H1 (cell line): ENCODE results near the gene ZRANB1. TPM values are rescaled to one million over a fixed set of nuclear protein-coding genes. Genes with fewer than 3 reads are reported as not detected.

Experiments used
- CTCF ChIA-PET: fragments of 300-600 bp; sonication (Branson Sonifier 250); formaldehyde crosslinking; loops from one replicate; lab custom pipeline; 2021; ENCODE audit not compliant: partially characterized antibody; lab: Charles Lee
- POLR2A ChIA-PET: fragments of 300-600 bp; sonication (Branson Sonifier 250); formaldehyde crosslinking; loops from one replicate; lab custom pipeline; 2021; ENCODE audit warnings: inconsistent platforms; ENCODE audit not compliant: partially characterized antibody; lab: Charles Lee
- DNase-seq, 2 experiments: peaks; one replicate each; pipeline versions ENCODE4 v3.0.0 to v3.0.0-alpha.2; 2010 to 2022; ENCODE audit warnings: low spot score in 2 of 2, low read depth in 1 of 2, mixed read lengths in 1 of 2
- FAIRE-seq: peaks from 2 replicates; lab custom pipeline; 2011; peaks lifted over from hg19 to GRCh38; lab: Jason Lieb, UNC
- H2AFZ ChIP-seq: 2 replicates; pipeline ENCODE4 v1.8.1; 2012; ENCODE audit warnings: low read length, inconsistent platforms
- H2AK5ac ChIP-seq: 2 replicates; pipeline ENCODE4 v1.6.1; 2013; ENCODE audit warnings: low read depth, low read length
- H2BK120ac ChIP-seq: replicated peaks from 2 replicates; pipeline ENCODE3; 2013; ENCODE audit warnings: low read depth, low read length, inconsistent platforms
- H2BK12ac ChIP-seq: 2 replicates; pipeline ENCODE4 v1.6.1; 2013; ENCODE audit warnings: low read depth, low read length
- H2BK15ac ChIP-seq: 2 replicates; pipeline ENCODE4 v1.6.1; 2013; ENCODE audit warnings: low read length
- H2BK20ac ChIP-seq: 2 replicates; pipeline ENCODE4 v1.6.1; 2013; ENCODE audit warnings: low read length
- H2BK5ac ChIP-seq: 2 replicates; pipeline ENCODE4 v1.6.1; 2013; ENCODE audit warnings: low read depth, low read length
- H3K14ac ChIP-seq: 2 replicates; pipeline ENCODE4 v1.6.1; 2013; ENCODE audit warnings: inconsistent platforms; ENCODE audit not compliant: insufficient read length
- H3K18ac ChIP-seq: 2 replicates; pipeline ENCODE4 v1.6.1; 2013; ENCODE audit warnings: low read length; ENCODE audit errors: extremely low read depth
- H3K23ac ChIP-seq: 2 replicates; pipeline ENCODE4 v1.6.1; 2013; ENCODE audit warnings: inconsistent platforms; ENCODE audit not compliant: insufficient read length
- H3K23me2 ChIP-seq: 2 replicates; pipeline ENCODE4 v1.6.1; 2013; ENCODE audit warnings: low read depth, low read length
- H3K27ac ChIP-seq: 2 replicates; pipeline ENCODE4 v1.6.1; 2011; ENCODE audit warnings: low read depth, low read length, inconsistent platforms
- H3K27me3 ChIP-seq, 4 experiments: replicated peaks in 1 of 4; 1 replicate in 1 of 4; 2 replicates in 3 of 4; pipeline versions ENCODE4 v1.6.1 to v1.8.1; 2011 to 2013; ENCODE audit warnings: low read length in 3 of 4, mild to moderate bottlenecking in 3 of 4, inconsistent platforms in 2 of 4, mixed read lengths in 2 of 4, moderate library complexity in 1 of 4; ENCODE audit not compliant: control insufficient read depth in 3 of 4, insufficient read depth in 3 of 4; ENCODE audit errors: extremely low read depth in 1 of 4
- H3K36me3 ChIP-seq, 4 experiments: 2 replicates each; pipeline versions ENCODE4 v1.6.1 to v1.8.1; 2011 to 2013; ENCODE audit warnings: mild to moderate bottlenecking in 4 of 4, low read length in 3 of 4, moderate library complexity in 2 of 4, control low read depth in 1 of 4, inconsistent platforms in 1 of 4; ENCODE audit not compliant: insufficient read depth in 4 of 4, control insufficient read depth in 2 of 4
- H3K4ac ChIP-seq: replicated peaks from 2 replicates; pipeline ENCODE3; 2013; ENCODE audit warnings: low read length, low read depth, mixed read lengths, inconsistent platforms; ENCODE audit not compliant: insufficient read length
- H3K4me1 ChIP-seq, 4 experiments: replicated peaks in 1 of 4; 1 replicate in 1 of 4; 2 replicates in 3 of 4; pipeline versions ENCODE4 v1.6.1 to v1.8.1; 2011 to 2013; ENCODE audit warnings: low read length in 3 of 4, inconsistent platforms in 2 of 4, mixed read lengths in 1 of 4; ENCODE audit not compliant: insufficient read depth in 4 of 4, control insufficient read depth in 3 of 4
- H3K4me2 ChIP-seq, 2 experiments: 2 replicates each; pipeline versions ENCODE4 v1.6.1 to v1.8.1; 2011 to 2013; ENCODE audit warnings: low read depth in 2 of 2, low read length in 2 of 2, control low read depth in 1 of 2, inconsistent platforms in 1 of 2, mild to moderate bottlenecking in 1 of 2; ENCODE audit not compliant: insufficient read depth in 1 of 2
- H3K4me3 ChIP-seq, 4 experiments: fragments of 200-600, 300-600 bp in 1 of 4; sonication (generic), shearing (Covaris generic), sonication (Bioruptor Twin) in 1 of 4; 2 replicates each; pipeline versions ENCODE4 v1.5.1 to v1.8.1; 2011 to 2016; ENCODE audit warnings: low read length in 4 of 4, low read depth in 3 of 4, control low read depth in 2 of 4, inconsistent platforms in 2 of 4, mild to moderate bottlenecking in 2 of 4, mixed read lengths in 1 of 4, moderate library complexity in 1 of 4; ENCODE audit not compliant: insufficient read depth in 2 of 4; ENCODE audit errors: extremely low read depth in 1 of 4
- H3K56ac ChIP-seq: replicated peaks from 2 replicates; pipeline ENCODE3; 2013; ENCODE audit warnings: low read depth, mild to moderate bottlenecking, mixed read lengths, low read length, inconsistent platforms; ENCODE audit not compliant: insufficient read length
- H3K79me1 ChIP-seq: 2 replicates; pipeline ENCODE4 v1.6.1; 2013; ENCODE audit warnings: low read depth, low read length, control low read depth
- H3K79me2 ChIP-seq, 2 experiments: 2 replicates each; pipeline versions ENCODE4 v1.6.1 to v1.8.1; 2012 to 2013; ENCODE audit warnings: low read length in 2 of 2, mild to moderate bottlenecking in 2 of 2, inconsistent platforms in 1 of 2; ENCODE audit not compliant: insufficient read depth in 2 of 2, control insufficient read depth in 1 of 2
- H3K9ac ChIP-seq, 4 experiments: replicated peaks in 1 of 4; 1 replicate in 1 of 4; 2 replicates in 3 of 4; pipeline versions ENCODE4 v1.6.1 to v1.8.1; 2011 to 2013; ENCODE audit warnings: low read depth in 3 of 4, low read length in 3 of 4, control low read depth in 2 of 4, mild to moderate bottlenecking in 2 of 4, moderate library complexity in 2 of 4, inconsistent platforms in 1 of 4; ENCODE audit errors: extremely low read depth in 1 of 4
- H3K9me3 ChIP-seq, 2 experiments: 2 replicates each; pipeline versions ENCODE4 v1.6.1 to v1.8.1; 2012 to 2013; ENCODE audit warnings: mild to moderate bottlenecking in 2 of 2, moderate library complexity in 2 of 2, control low read depth in 1 of 2, inconsistent platforms in 1 of 2, low read depth in 1 of 2, low read length in 1 of 2, mixed read lengths in 1 of 2; ENCODE audit not compliant: insufficient read depth in 2 of 2
- H4K20me1 ChIP-seq, 2 experiments: replicated peaks in 1 of 2; 2 replicates each; pipeline versions ENCODE3 to v1.8.1; 2011 to 2013; ENCODE audit warnings: inconsistent platforms in 2 of 2, low read length in 2 of 2, mild to moderate bottlenecking in 1 of 2; ENCODE audit not compliant: insufficient read depth in 2 of 2, control insufficient read depth in 1 of 2
- H4K5ac ChIP-seq: 2 replicates; pipeline ENCODE4 v1.6.1; 2013; ENCODE audit warnings: low read length, low read depth, mixed read lengths, inconsistent platforms; ENCODE audit not compliant: insufficient read length
- H4K8ac ChIP-seq: 2 replicates; pipeline ENCODE4 v1.8.0; 2013; ENCODE audit warnings: mild to moderate bottlenecking, moderate library complexity, low read length, inconsistent platforms; ENCODE audit not compliant: insufficient read depth; ENCODE audit errors: extremely low read depth
- H4K91ac ChIP-seq: replicated peaks from 2 replicates; pipeline ENCODE3; 2013; ENCODE audit warnings: low read length, mixed read lengths, inconsistent platforms; ENCODE audit not compliant: insufficient read length
- ATF2 ChIP-seq: IDR thresholded peaks from 2 replicates; pipeline ENCODE4 v1.6.1; 2012; ENCODE audit warnings: low read length, inconsistent platforms
- BACH1 ChIP-seq: IDR thresholded peaks from 2 replicates; pipeline ENCODE4 v1.6.1; 2012; ENCODE audit warnings: low read length, improper control_type of control experiment
- GABPA ChIP-seq: IDR thresholded peaks from 2 replicates; pipeline ENCODE4 v1.6.1; 2011; ENCODE audit warnings: mild to moderate bottlenecking, low read length, moderate library complexity, borderline replicate concordance; ENCODE audit not compliant: insufficient read depth
- JUN ChIP-seq: IDR thresholded peaks from 2 replicates; pipeline ENCODE4 v1.6.1; 2011; ENCODE audit warnings: low read depth, mild to moderate bottlenecking, improper control_type of control experiment, low read length
- KDM1A ChIP-seq: fragments of 200-600, 300-600 bp; sonication (generic); IDR thresholded peaks from 2 replicates; pipeline ENCODE4 v1.7.1; 2016; ENCODE audit warnings: mild to moderate bottlenecking, low read length, borderline replicate concordance
- SIX5 ChIP-seq: IDR thresholded peaks from 2 replicates; pipeline ENCODE4 v1.6.1; 2011; ENCODE audit warnings: mild to moderate bottlenecking, low read depth, low read length
- TAF7 ChIP-seq: optimal IDR thresholded peaks from 2 replicates; pipeline ENCODE3; 2011; ENCODE audit warnings: low read depth, mild to moderate bottlenecking, inconsistent platforms, low read length, moderate library complexity, borderline replicate concordance
- TBP ChIP-seq: IDR thresholded peaks from 2 replicates; pipeline ENCODE4 v1.6.1; 2011; ENCODE audit warnings: low read depth, low read length, improper control_type of control experiment
- TEAD4 ChIP-seq: IDR thresholded peaks from 2 replicates; pipeline ENCODE4 v1.6.1; 2012; ENCODE audit warnings: low read depth, low read length, inconsistent platforms, mixed read lengths
- WGBS, 2 experiments: shearing (Covaris generic) in 1 of 2; methylation state at CpG; one replicate each; pipeline versions ENCODE4 v1.1.6 to v1.1.7; 2013 to 2015; ENCODE audit warnings: low lambda C conversion rate in 2 of 2, mixed read lengths in 2 of 2, inconsistent platforms in 1 of 2, low coverage in 1 of 2, missing lambda C conversion rate in 1 of 2; ENCODE audit not compliant: insufficient replicate concordance in 2 of 2, insufficient coverage in 1 of 2, insufficient read length in 1 of 2; ENCODE audit errors: extremely low coverage in 1 of 2, missing lambda C conversion rate in 1 of 2; 5-methylcytosine and 5-hydroxymethylcytosine counted together
- polyA plus RNA-seq, 7 experiments: library from polyadenylated mRNA; depleted of rRNA in 3 of 7; stranded (reverse) in 5 of 7; unstranded in 2 of 7; fragments of >200 nt in 5 of 7; fragments of 200-250 nt in 2 of 7; gene quantifications; 1 replicate in 5 of 7; 2 replicates in 1 of 7; 4 replicates in 1 of 7; pipeline versions ENCODE4 v1.2.1 to v1.2.3, GENCODE V29; 2011 to 2013; ENCODE audit warnings: missing spikeins in 2 of 7, mixed read lengths in 2 of 7
- total RNA-seq: library from RNA; stranded (reverse); fragmentation: NEBNext Ultra II Directional; extraction: Animal tissue kit (Norgen Biotek cat#: 25700); gene quantifications from 2 replicates; pipeline ENCODE4 v1.2.1, GENCODE V29; 2021
- TF ChIP-seq, protein P1 (sequence below): IDR thresholded peaks from 2 replicates; pipeline ENCODE4 v1.6.1; 2011; ENCODE audit warnings: low read length, improper control_type of control experiment
- TF ChIP-seq, protein P2 (sequence below): IDR thresholded peaks from 2 replicates; pipeline ENCODE4 v1.6.1; 2012; ENCODE audit warnings: inconsistent platforms

Gene ZRANB1
- total and polyA plus RNA-seq, 2 of the 8 experiments (the other 6 are each of a cell fraction or from before 2014, with no cell fraction given): 6.1 to 19.9 TPM

GRCh38 chr10:125025341-125025740 is 83.4 kb downstream of the ZRANB1 start:
- no peak overlapping the region for H3K4me2 ChIP-seq
- H2BK12ac ChIP-seq: no peak overlapping the region
- H3K9me3 ChIP-seq: peaks cover 5 to 9% of the 10 kb centered on the region in 2 experiments; a peak in 3 of 4 replicates
- H2BK15ac ChIP-seq: no peak overlapping the region
- no peak overlapping the region for H3K56ac ChIP-seq
- no peak overlapping the region for H2AFZ ChIP-seq
- no peak overlapping the region for H4K5ac ChIP-seq
- H3K4me1 ChIP-seq: peaks cover 0 to 7% (median 4%) of the 10 kb centered on the region in 4 experiments; a peak in 5 of 7 replicates
- H2BK20ac ChIP-seq: no peak overlapping the region
- no peaks in the 10 kb centered on the region for H3K23me2 ChIP-seq
- peaks cover 39 to 42% of the 10 kb centered on the region in 2 experiments for H4K20me1 ChIP-seq
- H3K18ac ChIP-seq: no peak overlapping the region
- H2BK120ac ChIP-seq: no peak overlapping the region
- peaks cover 32% of the 10 kb centered on the region for H3K79me1 ChIP-seq
- POLR2A ChIA-PET: no interaction called here
- H3K4me3 ChIP-seq: no peak overlapping the region
- H3K9ac ChIP-seq: no peak overlapping the region
- no peak overlapping the region for H2AK5ac ChIP-seq
- FAIRE-seq (no peak), DNase-seq (no peak)
- no peak overlapping the region for H4K91ac ChIP-seq
- H2BK5ac ChIP-seq: 0 out of 2 replicates have a peak overlapping the region, but pooled peaks have one; percentile 8
- CTCF ChIA-PET: interaction anchor here (1.8 kb wide), 1 partner anchor 22 kb away, joined by 4 read pairs; no protein-coding TSS in a partner anchor
- WGBS, 2 experiments: 84% methylated on average over 12 of the region's 12 CpGs; no CpG with 5 or more reads in 1 of the 2 experiments
- no peak overlapping the region for H3K14ac ChIP-seq
- H3K79me2 ChIP-seq: peaks cover 8 to 100% of the 10 kb centered on the region in 2 experiments; a peak in 3 of 4 replicates
- H4K8ac ChIP-seq: no peak overlapping the region
- no peak overlapping the region for H3K27ac ChIP-seq
- no peak overlapping the region for H3K23ac ChIP-seq
- H3K36me3 ChIP-seq: peaks cover 6 to 59% (median 30%) of the 10 kb centered on the region in 4 experiments; a peak in 7 of 8 replicates
- H3K27me3 ChIP-seq: no peaks in the 10 kb centered on the region
- H3K4ac ChIP-seq: no peak overlapping the region
- TF ChIP-seq ATF2 (no peak), BACH1 (no peak), KDM1A (no peak), GABPA (no peak), JUN (no peak), TEAD4 (no peak), TBP (no peak), TAF7 (no peak), SIX5 (no peak)
- TF ChIP-seq, protein P1, sequence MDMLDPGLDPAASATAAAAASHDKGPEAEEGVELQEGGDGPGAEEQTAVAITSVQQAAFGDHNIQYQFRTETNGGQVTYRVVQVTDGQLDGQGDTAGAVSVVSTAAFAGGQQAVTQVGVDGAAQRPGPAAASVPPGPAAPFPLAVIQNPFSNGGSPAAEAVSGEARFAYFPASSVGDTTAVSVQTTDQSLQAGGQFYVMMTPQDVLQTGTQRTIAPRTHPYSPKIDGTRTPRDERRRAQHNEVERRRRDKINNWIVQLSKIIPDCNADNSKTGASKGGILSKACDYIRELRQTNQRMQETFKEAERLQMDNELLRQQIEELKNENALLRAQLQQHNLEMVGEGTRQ: no peak
- TF ChIP-seq, protein P2, sequence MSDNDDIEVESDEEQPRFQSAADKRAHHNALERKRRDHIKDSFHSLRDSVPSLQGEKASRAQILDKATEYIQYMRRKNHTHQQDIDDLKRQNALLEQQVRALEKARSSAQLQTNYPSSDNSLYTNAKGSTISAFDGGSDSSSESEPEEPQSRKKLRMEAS: no peak
